Right forelimb (tissue), 1 donor: ENCODE measurements around the gene RING1.

Experiments
- DNase-seq: peaks from one replicate; pipeline ENCODE4 v3.0.0-alpha.2; 2018

RING1 gene

GRCh38 chr6:33249732-33250630, 41.7 kb downstream of the RING1 start:
- no peak for DNase-seq

- DNase-seq = no peak
These were observed 42.4 kb downstream of the RING1 start for GRCh38 chr6:33250731-33251130.

GRCh38 chr6:33251395-33252012, 43.2 kb downstream of the RING1 start:
- DNase-seq = no peak

GRCh38 chr6:33252759-33253158, 44.5 kb downstream of the RING1 start:
- DNase-seq = no peak

GRCh38 chr6:33254591-33254990, 46.3 kb downstream of the RING1 start:
- DNase-seq = no peak

- no peak for DNase-seq
These were observed 50.7 kb downstream of the RING1 start for GRCh38 chr6:33259032-33259431.
